ENCODE measurements around the gene PYGO2.
"Not testable (repeated sequence)": the region's sequence is repeated elsewhere in the genome, so short reads cannot be mapped to it uniquely, and the experiment has no call there.

Gene PYGO2

GRCh38 chr1:154999571-155000410, 38.2 kb upstream of the PYGO2 start:
- no peak for DNase-seq (ENCODE audit: low read depth)

GRCh38 chr1:154998818-154999570, 37.4 kb upstream of the PYGO2 start:
- DNase-seq (ENCODE audit: low read depth): peak; percentile 42

- DNase-seq (ENCODE audit: low read depth): no peak
Observed at GRCh38 chr1:154998201-154998780, 36.7 kb upstream of the PYGO2 start.

- no peak for DNase-seq (ENCODE audit: low read depth)
Observed at GRCh38 chr1:154996966-154997701, 35.6 kb upstream of the PYGO2 start.

GRCh38 chr1:154995301-154995983, 33.9 kb upstream of the PYGO2 start:
- DNase-seq (ENCODE audit: low read depth): peak; percentile 77

GRCh38 chr1:154994591-154994990, 33.0 kb upstream of the PYGO2 start:
- no peak for DNase-seq (ENCODE audit: low read depth)

GRCh38 chr1:154994269-154994587, 32.6 kb upstream of the PYGO2 start:
- DNase-seq (ENCODE audit: low read depth): no peak

GRCh38 chr1:154993572-154994268, 32.1 kb upstream of the PYGO2 start, which contains the start of gene LENEP:
LENEP (plus strand) TSS chr1:154993586; CDS start chr1:154993608, 22 bp downstream.
- DNase-seq (ENCODE audit: low read depth): no peak

GRCh38 chr1:154992721-154993571, 31.4 kb upstream of the PYGO2 start:
- no peak for DNase-seq (ENCODE audit: low read depth)

- DNase-seq (ENCODE audit: low read depth): no peak
Observed at GRCh38 chr1:154990276-154990675, 28.7 kb upstream of the PYGO2 start.

- DNase-seq (ENCODE audit: low read depth): no peak
Observed at GRCh38 chr1:154989195-154989860, 27.7 kb upstream of the PYGO2 start.

- DNase-seq (ENCODE audit: low read depth): no peak
Observed at GRCh38 chr1:154988058-154988954, 26.7 kb upstream of the PYGO2 start.

GRCh38 chr1:154987326-154987725, 25.7 kb upstream of the PYGO2 start:
- no peak for DNase-seq (ENCODE audit: low read depth)

- DNase-seq (ENCODE audit: low read depth): not testable (repeated sequence)
Observed at GRCh38 chr1:154986736-154987135, 25.2 kb upstream of the PYGO2 start.

GRCh38 chr1:154983776-154984466, 22.3 kb upstream of the PYGO2 start:
- no peak for DNase-seq (ENCODE audit: low read depth)

- DNase-seq (ENCODE audit: low read depth): peak; percentile 100
Observed at GRCh38 chr1:154982897-154983648, 21.5 kb upstream of the PYGO2 start, which contains the start of gene FLAD1. FLAD1 (plus strand) TSS chr1:154983344; CDS start chr1:154983695, 351 bp downstream.

GRCh38 chr1:154982341-154982740, 20.8 kb upstream of the PYGO2 start:
- DNase-seq (ENCODE audit: low read depth): no peak
